ENCODE measurements around the gene SUN3.

Gene SUN3

DNA sequence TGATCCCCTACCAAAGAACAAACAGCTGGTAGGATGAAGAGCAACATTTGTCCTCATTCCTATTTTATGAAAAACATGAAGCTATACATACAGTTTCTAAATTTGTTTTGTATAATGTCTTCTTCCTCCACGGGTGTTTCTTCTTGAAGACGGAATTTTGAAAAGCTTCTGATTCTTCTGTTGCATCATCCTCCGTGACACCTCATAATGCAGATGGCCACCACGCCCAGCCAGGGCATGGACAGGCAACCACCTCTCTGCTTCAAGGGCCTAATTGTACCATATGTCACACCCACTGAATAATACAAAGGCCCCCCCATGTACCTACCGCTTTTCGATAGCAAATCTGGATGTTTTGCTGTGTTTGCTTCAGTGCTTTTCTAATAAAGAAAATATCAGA, at the start of gene SUN3:
SUN3 (minus strand) TSS at position 170 of the 400 bp plus-strand sequence; CDS start at position 1, 169 bp downstream.
- no peaks in the 10 kb centered on the region for H3K27me3 ChIP-seq (ENCODE audit: control insufficient read depth, insufficient read depth, low read length)
- H3K9ac ChIP-seq, result no peak within 1 kb of the TSS
- TF ChIP-seq CTCF (IDR thresholded peaks at IDR 0.05), result no peak
- no peaks in the 10 kb centered on the region for H3K4me1 ChIP-seq
- no peak within 1 kb of the TSS for H3K27ac ChIP-seq
- H3K4me2 ChIP-seq (ENCODE audit: low read length), result no peak within 1 kb of the TSS
- H2AFZ ChIP-seq, result no peak within 1 kb of the TSS
- H3K79me2 ChIP-seq, result no peaks in the 10 kb centered on the region
- no peak within 1 kb of the TSS for H3K4me3 ChIP-seq (ENCODE audit: low read depth, low read length)
- no peaks in the 10 kb centered on the region for H3K36me3 ChIP-seq (ENCODE audit: control insufficient read depth, insufficient read depth, low read length)
- H3K9me3 ChIP-seq (ENCODE audit: control insufficient read depth, low read length), result no peaks in the 10 kb centered on the region

DNA sequence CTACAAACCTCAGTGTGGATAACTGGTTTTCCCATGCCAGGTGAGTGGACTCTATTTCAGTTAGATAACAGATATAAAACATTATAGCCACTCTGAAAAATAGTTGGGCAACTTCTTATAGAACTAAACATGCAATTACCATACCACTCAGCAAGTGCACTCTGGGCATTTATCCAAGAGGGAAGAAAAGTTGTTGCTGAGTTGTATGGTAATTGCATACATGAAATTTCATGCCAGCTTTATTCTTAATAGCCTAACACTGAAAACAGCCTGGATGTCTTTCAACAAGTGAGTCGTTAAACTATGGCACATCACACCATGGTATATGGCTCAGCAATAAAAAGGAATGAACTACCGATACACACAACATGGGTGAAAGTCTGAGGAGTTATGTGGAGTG, 49.6 kb upstream of the SUN3 start:
- no peaks in the 10 kb centered on the region for H3K79me2 ChIP-seq
- H3K27ac ChIP-seq, result no peak overlapping the region

DNA sequence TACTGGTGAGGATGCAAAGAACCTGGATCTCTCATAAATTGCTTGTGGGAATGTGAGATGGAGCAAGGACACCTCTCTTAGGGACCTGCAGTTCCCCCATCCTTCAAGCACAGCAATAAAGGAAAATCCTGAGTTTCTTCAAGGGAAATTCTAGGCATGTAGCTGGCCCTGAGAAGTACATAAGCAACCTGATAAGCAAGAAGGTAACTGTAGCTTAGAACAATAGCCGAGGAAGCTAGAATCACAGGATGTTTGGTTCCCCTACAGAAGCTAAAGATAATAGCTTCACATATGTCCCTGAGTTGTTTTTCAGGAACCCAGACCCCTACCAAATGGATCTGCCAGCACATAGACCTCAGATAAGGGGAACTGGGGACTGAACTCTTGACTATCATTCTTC, 48.5 kb upstream of the SUN3 start:
- H3K27me3 ChIP-seq (ENCODE audit: control insufficient read depth, insufficient read depth, low read length), result no peaks in the 10 kb centered on the region
- no peak for TF ChIP-seq CTCF (IDR thresholded peaks at IDR 0.05)
- H3K4me3 ChIP-seq (ENCODE audit: low read depth, low read length), result no peak overlapping the region
- H3K27ac ChIP-seq, result no peak overlapping the region
- H3K4me2 ChIP-seq (ENCODE audit: low read length), result no peak overlapping the region
- H3K4me1 ChIP-seq, result no peaks in the 10 kb centered on the region
- H2AFZ ChIP-seq, result no peak overlapping the region
- no peaks in the 10 kb centered on the region for H3K9me3 ChIP-seq (ENCODE audit: control insufficient read depth, low read length)
- no peaks in the 10 kb centered on the region for H3K36me3 ChIP-seq (ENCODE audit: control insufficient read depth, insufficient read depth, low read length)
- no peaks in the 10 kb centered on the region for H3K79me2 ChIP-seq
- no peak overlapping the region for H3K9ac ChIP-seq

More for the DNA sequence above, 49.6 kb upstream of the SUN3 start:
- Histone ChIP-seq H3K4me1 (peaks cover 9% of the 10 kb centered on the region), H3K9ac (no peak overlapping the region), H3K27me3 (ENCODE audit: control insufficient read depth, insufficient read depth, low read length) (no peaks in the 10 kb centered on the region), H3K9me3 (ENCODE audit: control insufficient read depth, low read length) (no peaks in the 10 kb centered on the region), H3K4me3 (ENCODE audit: low read depth, low read length) (no peak overlapping the region), H3K4me2 (ENCODE audit: low read length) (no peak overlapping the region), H2AFZ (no peak overlapping the region), H3K36me3 (ENCODE audit: control insufficient read depth, insufficient read depth, low read length) (no peaks in the 10 kb centered on the region)
- no peak for TF ChIP-seq CTCF (IDR thresholded peaks at IDR 0.05)

DNA sequence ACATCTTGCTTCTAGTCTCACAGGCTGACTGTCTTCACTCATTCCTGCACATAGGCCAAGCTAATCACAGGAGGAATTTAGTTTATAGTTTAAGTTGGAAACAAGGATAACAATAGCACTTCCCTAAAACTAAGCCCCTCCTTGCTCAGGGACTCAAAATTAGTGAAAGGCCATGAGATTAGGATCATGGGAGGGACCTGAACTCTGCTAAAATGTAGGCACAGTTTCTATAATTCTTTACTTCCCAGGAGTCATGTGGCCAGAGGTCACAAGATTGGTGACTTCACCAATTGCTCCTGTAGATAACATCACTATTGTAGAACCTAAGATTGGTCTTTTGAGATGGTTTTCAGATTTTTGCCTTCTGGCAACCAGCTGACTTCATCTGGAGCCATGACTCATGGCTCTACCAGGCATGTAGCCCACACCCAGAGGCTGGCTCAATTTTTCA, 45.3 kb upstream of the SUN3 start:
- H3K79me2 ChIP-seq, result no peaks in the 10 kb centered on the region

More for the DNA sequence above, 45.3 kb upstream of the SUN3 start:
- Histone ChIP-seq H3K36me3 (ENCODE audit: control insufficient read depth, insufficient read depth, low read length) (no peaks in the 10 kb centered on the region), H3K4me1 (no peaks in the 10 kb centered on the region), H3K9ac (no peak overlapping the region), H3K4me2 (ENCODE audit: low read length) (no peak overlapping the region), H3K9me3 (ENCODE audit: control insufficient read depth, low read length) (no peaks in the 10 kb centered on the region), H2AFZ (peak overlapping the region; percentile 40), H3K27me3 (ENCODE audit: control insufficient read depth, insufficient read depth, low read length) (no peaks in the 10 kb centered on the region), H3K4me3 (ENCODE audit: low read depth, low read length) (no peak overlapping the region), H3K27ac (no peak overlapping the region)
- TF ChIP-seq CTCF (IDR thresholded peaks at IDR 0.05), result no peak
